Testis (tissue), 3 donors: ENCODE measurements around the gene CELF5. TPM values are rescaled to one million over a fixed set of nuclear protein-coding genes. Genes with fewer than 3 reads are reported as not detected.

Source experiments
- DNase-seq: peaks from one replicate; pipeline ENCODE4 v3.0.0-alpha.2; 2019
- H3K27ac ChIP-seq, 2 donors: fragments of 200-600 bp; sonication (generic); one replicate each; pipeline ENCODE4 v1.5.1; 2019
- H3K27me3 ChIP-seq: fragments of 200-600 bp; sonication (generic); one replicate; pipeline ENCODE4 v1.5.1; 2019
- H3K36me3 ChIP-seq: fragments of 200-600 bp; sonication (generic); one replicate; pipeline ENCODE4 v1.5.1; 2017; ENCODE audit warnings: low read depth; ENCODE audit errors: missing control alignments
- H3K4me1 ChIP-seq: fragments of 200-600 bp; sonication (generic); one replicate; pipeline ENCODE4 v1.5.1; 2019
- H3K4me3 ChIP-seq, 2 donors: fragments of 200-600 bp; sonication (generic); one replicate each; pipeline ENCODE4 v1.5.1; 2017 to 2019
- H3K9me3 ChIP-seq: fragments of 200-600 bp; sonication (generic); one replicate; pipeline ENCODE4 v1.5.1; 2017
- POLR2A ChIP-seq: fragments of 450-650 bp; IDR thresholded peaks from one replicate; pipeline ENCODE4 v1.6.1; 2017; ENCODE audit warnings: antibody characterized with exemption, mild to moderate bottlenecking, moderate library complexity
- WGBS, 2 donors: methylation state at CpG; one replicate each; pipeline ENCODE4 v1.1.5; 2018; 5-methylcytosine and 5-hydroxymethylcytosine counted together
- intact Hi-C: fragments of 100-400 bp; cut with DNase I; formaldehyde crosslinking; loops from one replicate; pipeline ENCODE4 v1.15.1; 2023; ENCODE audit warnings: low total_unique reads
- polyA plus RNA-seq: library from polyadenylated mRNA; stranded (reverse); fragments of 350-450 nt; fragmentation: Illumina TruSeq; extraction: RNeasy Lipid Tissue Mini Kit (QIAGEN cat#74804); gene quantifications from one replicate; pipeline ENCODE4 v1.2.3, GENCODE V29; 2014; ENCODE audit warnings: low read depth, low replicate concordance; ENCODE audit not compliant: insufficient read depth
- total RNA-seq, 2 donors: library from RNA; depleted of rRNA; stranded (reverse); fragments of >200 nt; gene quantifications; one replicate each; pipeline ENCODE4 v1.2.3, GENCODE V29; 2016
- TF ChIP-seq, protein P1 (sequence below), 3 experiments: fragments of 450-650 bp in 2 of 3; fragments of 200-600 bp in 1 of 3; sonication (generic) in 1 of 3; IDR thresholded peaks; one replicate each; pipeline ENCODE4 v1.5.1; 2016 to 2019; ENCODE audit warnings: antibody characterized with exemption in 3 of 3, mild to moderate bottlenecking in 2 of 3, moderate library complexity in 1 of 3

Gene CELF5
- total and polyA plus RNA-seq, 3 donors from 2014 or later: 3.1 to 8.7 (median 6.6) TPM

DNA sequence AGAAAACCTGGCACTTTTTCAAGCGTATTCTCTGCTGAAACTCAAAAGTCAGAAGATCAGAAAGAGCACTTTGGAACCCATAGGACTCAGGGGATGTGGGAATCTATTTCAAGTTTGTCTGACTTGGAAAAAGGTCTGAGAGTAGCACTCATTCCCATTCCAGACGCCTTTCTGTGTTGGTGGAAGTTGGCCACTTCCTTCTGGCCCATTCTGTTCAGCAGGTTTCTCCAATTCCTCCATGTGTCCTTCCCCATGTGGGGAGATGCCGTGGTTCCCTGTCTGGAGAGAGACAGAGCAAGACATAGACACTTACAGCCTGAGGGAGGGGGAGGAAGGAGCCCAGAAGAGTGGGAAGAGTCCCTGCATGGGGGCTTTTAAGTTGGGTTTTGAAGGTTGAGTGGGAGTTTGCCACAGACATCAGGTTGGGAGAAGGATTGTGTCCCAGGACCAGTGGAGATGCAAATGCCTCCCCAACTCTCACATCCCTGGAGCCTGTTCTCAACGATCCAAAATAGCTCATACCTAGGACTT lies 48.0 kb downstream of the CELF5 start:
- 59 to 65% methylated on average over 4 of the region's 4 CpGs for WGBS, 2 donors
- no peaks in the 10 kb centered on the region for H3K9me3 ChIP-seq
- TF ChIP-seq, protein P1, sequence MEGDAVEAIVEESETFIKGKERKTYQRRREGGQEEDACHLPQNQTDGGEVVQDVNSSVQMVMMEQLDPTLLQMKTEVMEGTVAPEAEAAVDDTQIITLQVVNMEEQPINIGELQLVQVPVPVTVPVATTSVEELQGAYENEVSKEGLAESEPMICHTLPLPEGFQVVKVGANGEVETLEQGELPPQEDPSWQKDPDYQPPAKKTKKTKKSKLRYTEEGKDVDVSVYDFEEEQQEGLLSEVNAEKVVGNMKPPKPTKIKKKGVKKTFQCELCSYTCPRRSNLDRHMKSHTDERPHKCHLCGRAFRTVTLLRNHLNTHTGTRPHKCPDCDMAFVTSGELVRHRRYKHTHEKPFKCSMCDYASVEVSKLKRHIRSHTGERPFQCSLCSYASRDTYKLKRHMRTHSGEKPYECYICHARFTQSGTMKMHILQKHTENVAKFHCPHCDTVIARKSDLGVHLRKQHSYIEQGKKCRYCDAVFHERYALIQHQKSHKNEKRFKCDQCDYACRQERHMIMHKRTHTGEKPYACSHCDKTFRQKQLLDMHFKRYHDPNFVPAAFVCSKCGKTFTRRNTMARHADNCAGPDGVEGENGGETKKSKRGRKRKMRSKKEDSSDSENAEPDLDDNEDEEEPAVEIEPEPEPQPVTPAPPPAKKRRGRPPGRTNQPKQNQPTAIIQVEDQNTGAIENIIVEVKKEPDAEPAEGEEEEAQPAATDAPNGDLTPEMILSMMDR (IDR thresholded peaks at IDR 0.05): no peak
- TF ChIP-seq POLR2A: no peak
- intact Hi-C loops: no loop called here
- H3K27ac ChIP-seq: no peak overlapping the region
- H3K4me1 ChIP-seq: no peaks in the 10 kb centered on the region
- H3K36me3 ChIP-seq: no peaks in the 10 kb centered on the region
- no peak for DNase-seq
- no peaks in the 10 kb centered on the region for H3K27me3 ChIP-seq
- H3K4me3 ChIP-seq: no peak overlapping the region

DNA sequence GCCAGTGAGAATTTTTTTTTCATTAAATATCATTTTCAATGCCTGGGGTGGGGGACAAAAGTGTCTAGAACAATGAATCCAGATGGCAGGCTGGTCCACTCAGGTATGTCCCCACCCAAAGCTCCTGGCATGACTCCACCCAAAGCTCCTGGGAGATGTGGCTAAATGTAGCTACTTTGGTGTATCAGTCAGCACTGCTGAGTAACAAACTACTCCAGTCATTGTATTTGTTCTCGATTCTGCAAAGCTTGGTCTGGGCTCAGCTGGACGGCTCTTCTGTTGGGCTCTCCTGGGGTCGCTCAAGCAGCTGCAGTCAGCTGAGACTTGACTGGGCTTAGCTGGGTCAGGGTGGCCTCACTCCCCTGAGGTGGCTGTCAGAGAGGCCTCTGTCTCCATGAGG lies 48.5 kb downstream of the CELF5 start:
- H3K27me3 ChIP-seq: no peaks in the 10 kb centered on the region
- TF ChIP-seq POLR2A: no peak
- TF ChIP-seq, protein P1 (IDR thresholded peaks at IDR 0.05): no peak
- no peak overlapping the region for H3K27ac ChIP-seq
- H3K4me3 ChIP-seq: no peak overlapping the region
- WGBS, 2 donors: 90 to 94% methylated on average over 2 to 3 of the region's 3 CpGs
- DNase-seq: no peak
- intact Hi-C loops: no loop called here
- H3K4me1 ChIP-seq: no peaks in the 10 kb centered on the region
- H3K9me3 ChIP-seq: no peaks in the 10 kb centered on the region
- H3K36me3 ChIP-seq: no peaks in the 10 kb centered on the region

- Histone ChIP-seq H3K27me3 (no peaks in the 10 kb centered on the region), H3K27ac (no peak overlapping the region), H3K4me1 (no peaks in the 10 kb centered on the region), H3K4me3 (no peak overlapping the region), H3K9me3 (no peaks in the 10 kb centered on the region), H3K36me3 (no peaks in the 10 kb centered on the region)
- no peak for TF ChIP-seq POLR2A
- TF ChIP-seq, protein P1 (IDR thresholded peaks at IDR 0.05): no peak
- 78 to 80% methylated on average over 6 to 9 of the region's 9 CpGs for WGBS, 2 donors
- intact Hi-C loops: no loop called here
- DNase-seq: no peak
Measured at GRCh38 chr19:3274245-3274941, 49.9 kb downstream of the CELF5 start.

DNA sequence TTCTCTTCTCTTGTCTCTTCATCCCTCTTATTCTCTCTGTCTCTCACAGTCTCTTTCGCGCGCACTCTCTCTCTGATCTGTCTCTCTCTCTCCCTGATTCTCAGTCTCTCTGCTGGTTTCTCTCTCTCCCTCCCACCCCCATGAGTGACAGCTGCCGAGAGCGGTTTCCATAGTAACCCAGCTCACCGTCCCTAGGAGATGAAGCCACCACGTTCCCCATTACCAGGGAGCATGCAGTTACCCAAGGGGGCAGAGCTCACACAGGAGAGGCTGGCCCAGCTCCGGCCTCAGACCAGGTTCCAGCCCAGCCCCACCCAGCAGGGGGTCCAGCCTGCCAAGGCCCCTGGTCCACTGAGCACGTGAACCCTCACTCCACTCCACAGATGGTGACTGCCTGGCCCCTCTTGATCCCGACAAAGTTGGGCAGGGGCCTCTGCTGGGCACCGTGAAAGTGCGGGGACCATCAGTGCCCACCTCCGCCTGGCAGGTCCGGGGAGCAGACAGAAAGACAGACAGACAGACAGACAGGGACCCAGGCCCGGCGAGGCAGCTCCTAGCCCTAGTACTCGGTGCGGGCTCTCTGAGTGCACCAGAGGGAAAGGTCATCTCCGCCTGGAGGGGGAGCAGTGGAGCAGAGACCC lies 50.6 kb downstream of the CELF5 start:
- Histone ChIP-seq H3K4me3 (peak overlapping the region; percentile 37 to 49), H3K4me1 (no peaks in the 10 kb centered on the region), H3K36me3 (no peaks in the 10 kb centered on the region), H3K27ac (no peak overlapping the region), H3K9me3 (no peaks in the 10 kb centered on the region), H3K27me3 (no peaks in the 10 kb centered on the region)
- intact Hi-C loops: no loop called here
- TF ChIP-seq POLR2A: no peak
- TF ChIP-seq, protein P1 (IDR thresholded peaks at IDR 0.05): peak in 1 of 3 experiments; percentile 12
- WGBS, 2 donors: 8 to 13% methylated on average over 17 to 19 of the region's 19 CpGs
- DNase-seq: peak; percentile 37
